Gastrocnemius medialis (tissue), 4 donors: Measurements from ENCODE around the gene MRPL47.

Experiments used
- POLR2A ChIP-seq, 2 donors: fragments of 450-650 bp; IDR thresholded peaks; one replicate each; pipeline ENCODE4 v1.6.1; 2017; ENCODE audit warnings: antibody characterized with exemption in 2 of 2, mild to moderate bottlenecking in 2 of 2, moderate library complexity in 2 of 2
- TF ChIP-seq, protein P1 (sequence below), 5 experiments: fragments of 450-650 bp in 3 of 5; fragments of 200-600 bp in 2 of 5; sonication (generic) in 2 of 5; IDR thresholded peaks in 4 of 5; conservative IDR thresholded peaks in 1 of 5; 1 replicate in 4 of 5; 2 replicates in 1 of 5; pipeline ENCODE4 v1.5.1; 2016 to 2019; ENCODE audit warnings: antibody characterized with exemption in 5 of 5, mild to moderate bottlenecking in 3 of 5, moderate library complexity in 3 of 5

DNA sequence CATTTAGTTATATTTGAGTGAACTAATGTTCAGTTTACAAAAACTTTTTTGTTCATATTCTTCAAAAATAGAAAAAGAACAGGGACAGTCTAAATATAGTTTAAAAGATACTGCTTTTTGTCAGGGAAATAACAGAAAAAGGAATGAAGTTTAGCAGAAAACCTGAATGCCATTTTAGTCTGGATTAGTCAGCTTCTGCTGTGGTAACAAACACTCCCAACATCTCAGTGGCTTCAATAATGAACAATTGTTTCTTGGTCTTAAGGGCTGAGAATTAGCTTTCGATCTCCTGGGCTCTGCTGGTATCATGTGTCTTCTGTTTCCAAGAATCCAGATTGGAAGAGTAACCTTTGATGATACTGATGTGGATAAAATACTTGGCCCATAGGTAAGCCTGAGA lies 36.0 kb upstream of the MRPL47 start:
- TF ChIP-seq, protein P1, sequence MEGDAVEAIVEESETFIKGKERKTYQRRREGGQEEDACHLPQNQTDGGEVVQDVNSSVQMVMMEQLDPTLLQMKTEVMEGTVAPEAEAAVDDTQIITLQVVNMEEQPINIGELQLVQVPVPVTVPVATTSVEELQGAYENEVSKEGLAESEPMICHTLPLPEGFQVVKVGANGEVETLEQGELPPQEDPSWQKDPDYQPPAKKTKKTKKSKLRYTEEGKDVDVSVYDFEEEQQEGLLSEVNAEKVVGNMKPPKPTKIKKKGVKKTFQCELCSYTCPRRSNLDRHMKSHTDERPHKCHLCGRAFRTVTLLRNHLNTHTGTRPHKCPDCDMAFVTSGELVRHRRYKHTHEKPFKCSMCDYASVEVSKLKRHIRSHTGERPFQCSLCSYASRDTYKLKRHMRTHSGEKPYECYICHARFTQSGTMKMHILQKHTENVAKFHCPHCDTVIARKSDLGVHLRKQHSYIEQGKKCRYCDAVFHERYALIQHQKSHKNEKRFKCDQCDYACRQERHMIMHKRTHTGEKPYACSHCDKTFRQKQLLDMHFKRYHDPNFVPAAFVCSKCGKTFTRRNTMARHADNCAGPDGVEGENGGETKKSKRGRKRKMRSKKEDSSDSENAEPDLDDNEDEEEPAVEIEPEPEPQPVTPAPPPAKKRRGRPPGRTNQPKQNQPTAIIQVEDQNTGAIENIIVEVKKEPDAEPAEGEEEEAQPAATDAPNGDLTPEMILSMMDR (IDR thresholded peaks at IDR 0.05 in 4 of 5, conservative IDR thresholded peaks at IDR 0.05 in 1 of 5): no peak
- TF ChIP-seq POLR2A (IDR thresholded peaks at IDR 0.05): no peak
